HG02885 (cell line): Measurements from ENCODE around the gene AGPS.
A peak's percentile ranks its signal among the peaks of the same experiment; 100 is the strongest.
"Not testable (repeated sequence)": the region's sequence is repeated elsewhere in the genome, so short reads cannot be mapped to it uniquely, and the experiment has no call there.

Experiments used
- ATAC-seq: cut with Tn5 transposase; IDR thresholded peaks from one replicate; pipeline ENCODE4 v1.9.1; 2021; ENCODE audit warnings: mild to moderate bottlenecking; ENCODE audit not compliant: unreplicated experiment, poor library complexity

The AGPS gene

GRCh38 chr2:177545143-177545542, 152.6 kb downstream of the AGPS start:
- no peak for ATAC-seq

- ATAC-seq = no peak
These were observed 153.5 kb downstream of the AGPS start for GRCh38 chr2:177545981-177546585.

- peak; percentile 89 for ATAC-seq
These were observed 154.5 kb downstream of the AGPS start for GRCh38 chr2:177547122-177547521.

GRCh38 chr2:177547772-177548171, 155.2 kb downstream of the AGPS start:
- ATAC-seq = no peak

- no peak for ATAC-seq
These were observed 156.1 kb downstream of the AGPS start for GRCh38 chr2:177548636-177549035.

- no peak for ATAC-seq
These were observed 156.6 kb downstream of the AGPS start for GRCh38 chr2:177549171-177549570.

GRCh38 chr2:177550264-177551200, 158.0 kb downstream of the AGPS start:
- ATAC-seq = no peak

- ATAC-seq = not testable (repeated sequence)
These were observed 158.8 kb downstream of the AGPS start for GRCh38 chr2:177551360-177551759.

GRCh38 chr2:177551989-177552421, 159.4 kb downstream of the AGPS start:
- no peak for ATAC-seq

- ATAC-seq = peak; percentile 94
These were observed 160.0 kb downstream of the AGPS start for GRCh38 chr2:177552422-177553175.

GRCh38 chr2:177553176-177553884, 160.8 kb downstream of the AGPS start:
- ATAC-seq = no peak

GRCh38 chr2:177554365-177554764, 161.8 kb downstream of the AGPS start:
- no peak for ATAC-seq

GRCh38 chr2:177556153-177556552, 163.6 kb downstream of the AGPS start:
- no peak for ATAC-seq

GRCh38 chr2:177557794-177558193, 165.2 kb downstream of the AGPS start:
- ATAC-seq = no peak

- ATAC-seq = no peak
These were observed 167.1 kb downstream of the AGPS start for GRCh38 chr2:177559638-177560037.

- ATAC-seq = no peak
These were observed 175.8 kb downstream of the AGPS start for GRCh38 chr2:177568390-177568789.

- ATAC-seq = no peak
These were observed 176.3 kb downstream of the AGPS start for GRCh38 chr2:177568893-177569292.

GRCh38 chr2:177572236-177572671, 179.7 kb downstream of the AGPS start:
- no peak for ATAC-seq

GRCh38 chr2:177573120-177573519, 180.5 kb downstream of the AGPS start:
- no peak for ATAC-seq

- no peak for ATAC-seq
These were observed 181.8 kb downstream of the AGPS start for GRCh38 chr2:177574356-177574755.
